ENCODE measurements around the gene ARMCX5.
A peak's percentile ranks its signal among the peaks of the same experiment; 100 is the strongest.

Gene ARMCX5

GRCh38 chrX:102604327-102604726, 5.0 kb downstream of the ARMCX5 start:
- no peak overlapping the region for H3K4me3 ChIP-seq (ENCODE audit: low read depth, low read length)
- no peak for TF ChIP-seq CTCF (IDR thresholded peaks at IDR 0.05; ENCODE audit: low read depth, low read length)
- in situ Hi-C loops (cut with HindIII; ENCODE audit: low sequenced_read_pairs): no loop called here
- no peak for DNase-seq (ENCODE audit: low read depth, low spot score)

GRCh38 chrX:102606115-102606514, 6.8 kb downstream of the ARMCX5 start:
- in situ Hi-C loops (cut with HindIII; ENCODE audit: low sequenced_read_pairs): no loop called here
- no peak for TF ChIP-seq CTCF (IDR thresholded peaks at IDR 0.05; ENCODE audit: low read depth, low read length)
- H3K4me3 ChIP-seq (ENCODE audit: low read depth, low read length): no peak overlapping the region
- DNase-seq (ENCODE audit: low read depth, low spot score): no peak

- TF ChIP-seq CTCF (IDR thresholded peaks at IDR 0.05; ENCODE audit: low read depth, low read length): no peak
- in situ Hi-C loops (cut with HindIII; ENCODE audit: low sequenced_read_pairs): no loop called here
- H3K4me3 ChIP-seq (ENCODE audit: low read depth, low read length): no peak overlapping the region
- DNase-seq (ENCODE audit: low read depth, low spot score): no peak
These were observed 11.6 kb downstream of the ARMCX5 start for GRCh38 chrX:102610905-102611304.

GRCh38 chrX:102624105-102624504, 24.8 kb downstream of the ARMCX5 start:
- no peak overlapping the region for H3K4me3 ChIP-seq (ENCODE audit: low read depth, low read length)
- TF ChIP-seq CTCF (IDR thresholded peaks at IDR 0.05; ENCODE audit: low read depth, low read length): no peak
- no peak for DNase-seq (ENCODE audit: low read depth, low spot score)
- in situ Hi-C loops (cut with HindIII; ENCODE audit: low sequenced_read_pairs): no loop called here

- no peak overlapping the region for H3K4me3 ChIP-seq (ENCODE audit: low read depth, low read length)
- DNase-seq (ENCODE audit: low read depth, low spot score): no peak
- TF ChIP-seq CTCF (IDR thresholded peaks at IDR 0.05; ENCODE audit: low read depth, low read length): no peak
- in situ Hi-C loops (cut with HindIII; ENCODE audit: low sequenced_read_pairs): no loop called here
These were observed 28.3 kb downstream of the ARMCX5 start for GRCh38 chrX:102627640-102628039.

- in situ Hi-C loops (cut with HindIII; ENCODE audit: low sequenced_read_pairs): no loop called here
- no peak for TF ChIP-seq CTCF (IDR thresholded peaks at IDR 0.05; ENCODE audit: low read depth, low read length)
- DNase-seq (ENCODE audit: low read depth, low spot score): no peak
- no peak overlapping the region for H3K4me3 ChIP-seq (ENCODE audit: low read depth, low read length)
These were observed 38.2 kb downstream of the ARMCX5 start for GRCh38 chrX:102637561-102637960.

- in situ Hi-C loops (cut with HindIII; ENCODE audit: low sequenced_read_pairs): no loop called here
- H3K4me3 ChIP-seq (ENCODE audit: low read depth, low read length): peak overlapping the region; percentile 52
- no peak for DNase-seq (ENCODE audit: low read depth, low spot score)
- no peak for TF ChIP-seq CTCF (IDR thresholded peaks at IDR 0.05; ENCODE audit: low read depth, low read length)
These were observed 51.6 kb downstream of the ARMCX5 start for GRCh38 chrX:102650903-102651241.
